ENCODE data around the gene GRIA3. TPM values are rescaled to one million over a fixed set of nuclear protein-coding genes. Genes with fewer than 3 reads are reported as not detected.
A peak's percentile ranks its signal among the peaks of the same experiment; 100 is the strongest.

Gene GRIA3
- total RNA-seq: not detected

- Mint-ChIP-seq H3K4me3 (peak within 1 kb of the TSS; percentile 48 to 69), H3K9me3 (peaks cover 0 to 1% of the 10 kb centered on the region in 2 donors), H3K27me3 (ENCODE audit: low read depth) (peaks cover 84% of the 10 kb centered on the region), H3K36me3 (ENCODE audit: insufficient read depth in 2 of 2) (no peaks in the 10 kb centered on the region), H3K4me1 (ENCODE audit: low read depth) (no peaks in the 10 kb centered on the region), H3K27ac (no peak within 1 kb of the TSS)
- ATAC-seq (replicated peaks in 1 of 2): no peak
- DNase-seq: no peak
Measured at GRCh38 chrX:123184219-123184865, at the start of gene GRIA3. Gene GRIA3 (plus strand): TSS chrX:123184278. CDS start chrX:123184536, 258 bp downstream.

- no peaks in the 10 kb centered on the region for H3K4me1 Mint-ChIP-seq (ENCODE audit: low read depth)
- DNase-seq: no peak
- H3K4me3 Mint-ChIP-seq: no peak overlapping the region
Measured at GRCh38 chrX:123138473-123138872, 45.6 kb upstream of the GRIA3 start.

GRCh38 chrX:123140454-123140853, 43.6 kb upstream of the GRIA3 start:
- no peak for ATAC-seq (replicated peaks in 1 of 2)

More at GRCh38 chrX:123138473-123138872, 45.6 kb upstream of the GRIA3 start:
- Mint-ChIP-seq H3K27me3 (ENCODE audit: low read depth) (no peaks in the 10 kb centered on the region), H3K27ac (no peak overlapping the region), H3K9me3 (no peaks in the 10 kb centered on the region), H3K36me3 (ENCODE audit: insufficient read depth in 2 of 2) (no peaks in the 10 kb centered on the region)
- no peak for ATAC-seq (replicated peaks in 1 of 2)

GRCh38 chrX:123140904-123141303, 43.2 kb upstream of the GRIA3 start:
- H3K4me3 Mint-ChIP-seq: no peak overlapping the region

More at GRCh38 chrX:123140454-123140853, 43.6 kb upstream of the GRIA3 start:
- Mint-ChIP-seq H3K27me3 (ENCODE audit: low read depth) (no peaks in the 10 kb centered on the region), H3K4me1 (ENCODE audit: low read depth) (no peaks in the 10 kb centered on the region), H3K36me3 (ENCODE audit: insufficient read depth in 2 of 2) (no peaks in the 10 kb centered on the region), H3K9me3 (no peaks in the 10 kb centered on the region), H3K4me3 (no peak overlapping the region), H3K27ac (no peak overlapping the region)
- DNase-seq: no peak

GRCh38 chrX:123153846-123154335, 30.2 kb upstream of the GRIA3 start:
- ATAC-seq (replicated peaks in 1 of 2) (no peak), DNase-seq (no peak)
- Mint-ChIP-seq H3K27ac (no peak overlapping the region), H3K4me1 (ENCODE audit: low read depth) (no peaks in the 10 kb centered on the region), H3K9me3 (no peaks in the 10 kb centered on the region), H3K36me3 (ENCODE audit: insufficient read depth in 2 of 2) (no peaks in the 10 kb centered on the region), H3K4me3 (no peak overlapping the region), H3K27me3 (ENCODE audit: low read depth) (no peaks in the 10 kb centered on the region)

More at GRCh38 chrX:123140904-123141303, 43.2 kb upstream of the GRIA3 start:
- Mint-ChIP-seq H3K9me3 (no peaks in the 10 kb centered on the region), H3K27me3 (ENCODE audit: low read depth) (no peaks in the 10 kb centered on the region), H3K27ac (no peak overlapping the region), H3K4me1 (ENCODE audit: low read depth) (no peaks in the 10 kb centered on the region), H3K36me3 (ENCODE audit: insufficient read depth in 2 of 2) (no peaks in the 10 kb centered on the region)
- no peak for DNase-seq
- no peak for ATAC-seq (replicated peaks in 1 of 2)

GRCh38 chrX:123155327-123155726, 28.8 kb upstream of the GRIA3 start:
- H3K4me3 Mint-ChIP-seq: no peak overlapping the region
- no peaks in the 10 kb centered on the region for H3K4me1 Mint-ChIP-seq (ENCODE audit: low read depth)
- no peaks in the 10 kb centered on the region for H3K36me3 Mint-ChIP-seq (ENCODE audit: insufficient read depth in 2 of 2)
- H3K27me3 Mint-ChIP-seq (ENCODE audit: low read depth): no peaks in the 10 kb centered on the region
- no peaks in the 10 kb centered on the region for H3K9me3 Mint-ChIP-seq
- H3K27ac Mint-ChIP-seq: no peak overlapping the region
- ATAC-seq (replicated peaks in 1 of 2) (no peak), DNase-seq (no peak)

- DNase-seq (no peak), ATAC-seq (replicated peaks in 1 of 2) (no peak)
- Mint-ChIP-seq H3K27me3 (ENCODE audit: low read depth) (no peaks in the 10 kb centered on the region), H3K4me3 (no peak overlapping the region), H3K4me1 (ENCODE audit: low read depth) (no peaks in the 10 kb centered on the region), H3K27ac (no peak overlapping the region), H3K9me3 (no peaks in the 10 kb centered on the region), H3K36me3 (ENCODE audit: insufficient read depth in 2 of 2) (no peaks in the 10 kb centered on the region)
Measured at GRCh38 chrX:123157586-123157985, 26.5 kb upstream of the GRIA3 start.

- DNase-seq (no peak), ATAC-seq (replicated peaks in 1 of 2) (no peak)
- no peaks in the 10 kb centered on the region for H3K36me3 Mint-ChIP-seq (ENCODE audit: insufficient read depth in 2 of 2)
- no peak overlapping the region for H3K27ac Mint-ChIP-seq
- H3K9me3 Mint-ChIP-seq: no peaks in the 10 kb centered on the region
- no peaks in the 10 kb centered on the region for H3K4me1 Mint-ChIP-seq (ENCODE audit: low read depth)
- no peak overlapping the region for H3K4me3 Mint-ChIP-seq
- no peaks in the 10 kb centered on the region for H3K27me3 Mint-ChIP-seq (ENCODE audit: low read depth)
Measured at GRCh38 chrX:123159403-123159802, 24.7 kb upstream of the GRIA3 start.

GRCh38 chrX:123167621-123168020, 16.5 kb upstream of the GRIA3 start:
- peaks cover 0 to 6% of the 10 kb centered on the region in 2 donors for H3K9me3 Mint-ChIP-seq
- no peaks in the 10 kb centered on the region for H3K36me3 Mint-ChIP-seq (ENCODE audit: insufficient read depth in 2 of 2)
- no peak overlapping the region for H3K4me3 Mint-ChIP-seq
- H3K4me1 Mint-ChIP-seq (ENCODE audit: low read depth): no peaks in the 10 kb centered on the region
- no peak for ATAC-seq (replicated peaks in 1 of 2)
- H3K27ac Mint-ChIP-seq: no peak overlapping the region
- H3K27me3 Mint-ChIP-seq (ENCODE audit: low read depth): peaks cover 13% of the 10 kb centered on the region
- no peak for DNase-seq

- DNase-seq (no peak), ATAC-seq (replicated peaks in 1 of 2) (no peak)
- peaks cover 13% of the 10 kb centered on the region for H3K27me3 Mint-ChIP-seq (ENCODE audit: low read depth)
- no peaks in the 10 kb centered on the region for H3K36me3 Mint-ChIP-seq (ENCODE audit: insufficient read depth in 2 of 2)
- no peak overlapping the region for H3K4me3 Mint-ChIP-seq
- H3K27ac Mint-ChIP-seq: no peak overlapping the region
- H3K4me1 Mint-ChIP-seq (ENCODE audit: low read depth): no peaks in the 10 kb centered on the region
- peaks cover 0 to 6% of the 10 kb centered on the region in 2 donors for H3K9me3 Mint-ChIP-seq
Measured at GRCh38 chrX:123169247-123169901, 14.7 kb upstream of the GRIA3 start.

- Mint-ChIP-seq H3K27me3 (ENCODE audit: low read depth) (peaks cover 20% of the 10 kb centered on the region), H3K4me3 (no peak overlapping the region), H3K27ac (no peak overlapping the region), H3K9me3 (peaks cover 0 to 6% of the 10 kb centered on the region in 2 donors), H3K36me3 (ENCODE audit: insufficient read depth in 2 of 2) (no peaks in the 10 kb centered on the region), H3K4me1 (ENCODE audit: low read depth) (no peaks in the 10 kb centered on the region)
- ATAC-seq (replicated peaks in 1 of 2) (no peak), DNase-seq (no peak)
Measured at GRCh38 chrX:123170546-123170945, 13.5 kb upstream of the GRIA3 start.

- no peak for ATAC-seq (replicated peaks in 1 of 2)
- H3K36me3 Mint-ChIP-seq (ENCODE audit: insufficient read depth in 2 of 2): no peaks in the 10 kb centered on the region
Measured at GRCh38 chrX:123171781-123172180, 12.3 kb upstream of the GRIA3 start.

GRCh38 chrX:123172869-123173268, 11.2 kb upstream of the GRIA3 start:
- Mint-ChIP-seq H3K27ac (no peak overlapping the region), H3K9me3 (no peaks in the 10 kb centered on the region), H3K4me1 (ENCODE audit: low read depth) (no peaks in the 10 kb centered on the region), H3K4me3 (no peak overlapping the region), H3K36me3 (ENCODE audit: insufficient read depth in 2 of 2) (no peaks in the 10 kb centered on the region), H3K27me3 (ENCODE audit: low read depth) (peaks cover 6% of the 10 kb centered on the region)
- ATAC-seq (replicated peaks in 1 of 2) (no peak), DNase-seq (no peak)

More at GRCh38 chrX:123171781-123172180, 12.3 kb upstream of the GRIA3 start:
- DNase-seq: no peak
- Mint-ChIP-seq H3K4me1 (ENCODE audit: low read depth) (no peaks in the 10 kb centered on the region), H3K27ac (no peak overlapping the region), H3K4me3 (no peak overlapping the region), H3K9me3 (peaks cover 0 to 3% of the 10 kb centered on the region in 2 donors), H3K27me3 (ENCODE audit: low read depth) (peaks cover 12% of the 10 kb centered on the region)

Data from activated T-cell treated with anti-CD3 and anti-CD28 coated beads, Interleukin-2, amount 50 U/mL, for 72 hours (primary cell).